Smooth muscle cell of the coronary artery (primary cell): Measurements from ENCODE around the gene EML1. TPM values are rescaled to one million over a fixed set of nuclear protein-coding genes. Genes with fewer than 3 reads are reported as not detected.

Experiments
- total RNA-seq: library from RNA; depleted of rRNA; stranded (reverse); fragments of >200 nt; gene quantifications from 2 replicates; pipeline ENCODE4 v1.2.3, GENCODE V29; 2014; ENCODE audit warnings: low replicate concordance

The EML1 gene
- 28.6 and 117 TPM in 2 replicates for total RNA-seq

DNA sequence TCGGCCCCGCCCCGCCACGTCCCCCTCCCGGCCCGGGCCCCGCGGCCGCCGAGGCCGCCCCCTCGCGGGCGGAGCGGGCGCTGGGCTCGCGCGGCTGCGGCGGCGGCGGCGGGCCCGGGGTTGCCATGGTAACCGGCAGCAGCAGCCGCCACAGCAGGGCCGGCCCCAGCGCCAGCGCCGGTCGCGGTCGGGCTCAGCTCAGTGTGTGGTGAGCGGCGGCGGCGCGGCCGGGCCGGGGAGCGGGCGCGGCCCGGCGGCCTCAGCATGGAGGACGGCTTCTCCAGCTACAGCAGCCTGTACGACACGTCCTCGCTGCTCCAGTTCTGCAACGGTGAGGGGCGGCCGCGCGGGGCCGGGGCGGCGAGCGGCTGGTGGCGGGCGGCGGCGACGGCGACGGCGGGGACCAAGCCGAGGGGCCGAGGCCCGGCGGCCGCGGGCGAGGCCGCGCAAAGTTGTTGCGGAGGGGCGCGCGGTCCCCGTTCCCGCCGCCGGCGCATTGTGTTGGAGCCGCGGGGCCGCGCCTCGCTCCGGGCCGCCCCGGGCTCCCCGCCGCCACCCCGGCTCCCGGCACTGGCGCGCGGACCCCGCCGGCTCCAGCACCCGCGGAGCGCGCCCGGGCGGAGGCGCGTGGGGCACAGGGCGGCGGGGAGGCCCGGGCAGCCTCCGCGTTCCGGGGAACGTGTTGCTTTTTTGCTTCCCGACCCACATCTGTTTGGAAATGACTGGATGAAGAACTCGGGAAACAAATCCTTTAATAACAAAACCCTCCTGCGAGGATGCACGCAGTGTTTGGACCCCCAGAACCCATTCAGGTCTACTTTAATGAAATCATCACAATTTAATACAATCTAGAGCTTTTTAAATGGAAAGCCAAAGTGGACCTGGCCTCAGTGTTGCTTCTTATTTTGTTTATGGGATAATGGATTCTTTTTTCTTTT, at the start of gene EML1:
TSS of gene EML1 (plus strand) at position 201 of the 938 bp plus-strand sequence. CDS start at position 265, 64 bp downstream.

Other genes with a start within 250 kb of the EML1 start
- 1.3 and 9.0 TPM in 2 replicates for gene CCDC85C, start 189.2 kb upstream of the EML1 start, total RNA-seq
- 3.7 and 7.0 TPM in 2 replicates for gene HHIPL1, start 148.3 kb upstream of the EML1 start, total RNA-seq
- 0.08 and 0.59 TPM in 2 replicates for gene CYP46A1, start 109.1 kb upstream of the EML1 start, total RNA-seq